GM19099 (cell line): Measurements from ENCODE around the gene RNF186.

Experiments used
- POLR2A ChIP-seq: IDR thresholded peaks from 3 replicates; pipeline ENCODE4 v1.6.1; 2011; ENCODE audit warnings: low read depth; ENCODE audit not compliant: insufficient read length; ENCODE audit errors: extremely low read depth

The RNF186 gene

DNA sequence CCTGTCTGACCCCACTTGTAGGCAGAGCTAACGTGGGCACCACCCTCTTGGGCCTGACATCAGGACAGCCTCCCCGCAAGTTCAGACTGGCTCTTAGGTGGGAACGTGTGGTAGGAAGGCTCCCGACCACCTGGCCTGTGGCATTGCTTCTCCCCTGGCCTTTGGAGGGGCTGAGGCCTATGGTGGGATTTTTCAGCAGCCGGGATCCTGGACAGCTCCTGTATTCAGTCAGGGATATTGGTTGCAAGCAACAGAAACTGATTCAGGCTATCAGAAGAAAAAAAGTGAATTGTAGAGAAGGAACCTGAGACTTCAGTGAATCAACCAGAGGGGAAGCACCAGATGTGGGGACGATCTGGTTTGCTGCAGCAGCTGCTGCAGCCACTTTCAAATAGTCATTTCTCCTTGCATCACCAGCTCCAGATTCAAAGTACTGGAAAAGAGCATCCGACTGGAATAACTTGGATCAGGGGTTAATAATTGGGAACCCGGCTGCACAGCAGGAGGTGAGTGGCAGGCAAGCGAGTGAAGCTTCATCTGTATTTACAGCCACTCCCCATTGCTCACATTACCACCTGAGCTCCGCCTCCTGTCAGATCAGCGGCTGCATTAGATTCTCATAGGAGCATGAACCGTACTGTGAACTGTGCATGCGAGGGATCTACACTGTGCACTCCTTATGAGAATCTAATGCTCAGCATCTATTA lies 5.9 kb downstream of the RNF186 start:
- no peak for TF ChIP-seq POLR2A

DNA sequence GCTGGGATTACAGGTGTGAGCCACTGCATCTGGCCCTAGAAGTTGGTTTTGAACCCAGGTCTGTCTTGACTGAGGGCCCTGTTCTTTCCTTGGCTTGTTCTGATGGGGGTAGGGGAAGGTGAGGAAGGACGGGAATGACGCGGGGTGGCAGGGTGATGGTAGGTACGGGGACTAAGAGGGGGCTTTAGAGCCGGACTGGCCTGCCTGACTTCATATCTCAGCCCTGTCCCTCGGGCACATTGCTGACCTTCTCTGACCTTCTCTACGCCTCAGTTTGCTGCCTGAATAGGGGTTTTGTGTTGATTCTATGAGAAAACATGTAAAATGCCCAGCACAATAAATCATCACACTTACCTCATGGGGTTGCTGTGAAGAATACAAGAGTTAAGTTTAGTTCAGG lies 6.7 kb downstream of the RNF186 start:
- TF ChIP-seq POLR2A = no peak

DNA sequence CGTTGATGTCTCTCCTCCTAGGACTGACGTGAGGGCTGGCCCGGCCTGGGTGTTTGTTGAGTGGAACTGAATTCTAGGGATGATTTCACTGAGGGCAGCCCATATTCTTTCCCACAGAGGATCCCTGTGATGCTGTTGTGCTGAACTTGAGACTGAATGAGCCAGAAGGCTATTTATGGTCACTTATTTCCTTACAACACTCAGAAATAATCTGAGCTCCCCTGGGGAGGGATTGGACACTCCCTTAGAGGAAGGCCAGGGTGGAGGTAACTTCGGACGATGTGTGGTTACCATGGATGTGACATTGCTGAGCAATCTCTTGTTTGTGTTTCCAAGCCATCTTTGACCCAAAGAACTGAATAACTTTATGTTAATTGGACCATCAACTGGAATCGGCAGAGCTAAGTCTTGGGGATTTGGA lies 10.2 kb downstream of the RNF186 start:
- no peak for TF ChIP-seq POLR2A

DNA sequence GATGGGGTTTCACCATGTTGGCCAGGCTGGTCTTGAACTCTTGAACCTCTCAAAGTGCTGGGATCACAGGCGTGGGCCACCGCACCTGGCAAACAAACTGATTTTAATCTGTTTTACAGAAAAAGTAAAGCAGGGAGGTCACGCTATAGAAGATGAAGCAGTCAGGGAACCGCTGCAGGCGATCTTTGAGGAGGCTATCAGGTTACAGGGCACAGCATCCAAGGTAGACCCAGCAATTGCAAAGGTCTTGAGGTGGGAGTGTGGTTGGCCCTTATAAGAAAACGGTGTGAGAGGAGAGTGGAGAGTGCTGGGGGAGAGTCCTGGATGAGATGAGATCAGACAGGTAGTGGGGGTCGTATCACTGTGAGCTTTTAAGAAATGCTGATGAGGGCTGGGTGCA lies 12.8 kb downstream of the RNF186 start:
- no peak for TF ChIP-seq POLR2A

DNA sequence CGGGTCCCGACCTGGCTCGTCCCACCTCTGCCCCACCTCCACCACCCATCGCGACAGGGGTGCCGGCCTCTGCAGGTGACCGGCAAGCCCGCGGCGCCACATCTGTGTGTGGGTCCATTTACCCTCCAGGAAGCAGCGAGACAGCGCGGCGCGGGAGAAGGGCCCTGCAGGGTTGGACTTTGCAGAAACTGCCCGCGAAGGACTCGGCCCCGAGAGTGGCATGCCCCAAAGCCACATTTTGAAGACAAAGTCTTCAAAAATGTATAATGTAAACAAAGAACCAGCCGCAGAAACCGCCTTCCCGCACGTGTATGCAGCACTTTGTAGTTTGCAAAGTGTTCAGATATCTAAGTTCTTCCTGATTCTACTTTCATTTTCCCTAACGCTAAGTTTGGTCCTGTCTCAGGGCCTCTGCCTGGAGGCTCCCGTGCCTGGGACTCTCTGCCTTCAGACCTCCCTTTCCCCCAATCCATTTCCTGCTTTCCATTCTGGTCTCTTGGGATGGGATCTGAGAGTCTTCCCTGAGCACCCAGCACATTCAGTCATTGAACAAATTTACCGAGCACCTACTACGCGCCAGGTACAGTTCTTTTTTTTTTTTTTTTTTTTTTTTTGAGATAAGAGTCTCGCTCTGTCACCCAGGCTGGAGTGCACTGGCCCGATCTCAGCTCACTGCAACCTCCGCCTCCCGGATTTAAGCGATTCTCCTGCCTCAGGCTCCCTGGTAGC lies 14.8 kb downstream of the RNF186 start:
- no peak for TF ChIP-seq POLR2A

DNA sequence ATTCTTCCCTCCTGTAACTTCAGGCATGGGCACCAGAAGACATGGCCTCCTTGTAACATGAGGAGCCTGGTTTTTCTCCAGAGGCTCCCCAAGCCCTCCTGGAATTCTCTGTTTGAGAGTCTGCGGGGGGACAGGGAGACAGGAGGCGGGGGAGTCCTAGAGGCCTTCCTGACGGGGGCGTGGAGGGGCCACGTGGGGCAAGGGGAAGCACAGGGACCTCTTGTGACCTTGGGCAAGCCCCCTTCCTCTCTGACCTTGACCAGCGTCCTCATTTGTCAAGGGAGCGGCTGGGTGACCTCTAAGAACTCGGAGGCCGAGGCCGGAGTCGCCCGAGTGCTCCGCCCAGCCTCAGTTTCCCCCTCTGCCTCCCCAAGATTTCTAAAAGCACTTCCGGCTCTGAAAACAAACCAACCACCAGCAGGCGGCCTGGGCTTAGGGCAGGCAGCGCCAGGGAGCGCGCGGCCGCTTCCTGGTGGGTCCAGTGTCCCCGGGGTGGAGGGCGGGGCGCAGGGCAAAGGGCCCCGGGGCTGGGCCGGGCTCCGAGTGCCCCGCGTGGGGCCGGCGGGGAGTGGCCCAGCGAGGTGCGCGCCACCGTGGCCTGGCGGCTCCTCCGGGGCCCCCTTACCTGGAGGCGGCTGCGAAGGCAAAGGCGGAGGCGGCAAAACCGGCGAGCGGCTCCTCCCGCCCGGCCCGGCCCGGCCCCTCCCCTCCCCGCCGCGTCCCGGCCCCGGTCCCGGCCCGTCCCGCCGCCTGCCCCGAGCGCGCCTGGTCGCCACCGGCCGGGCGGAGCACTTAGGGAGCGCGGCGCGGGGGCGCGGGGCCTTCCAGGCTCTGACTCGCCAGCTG lies 15.6 kb downstream of the RNF186 start, which contains the start of gene TMCO4:
TSS of gene TMCO4 (minus strand) at position 687 of the 846 bp plus-strand sequence. CDS start 19,158 bp downstream, outside the sequence.
- TF ChIP-seq POLR2A = peak; percentile 59

DNA sequence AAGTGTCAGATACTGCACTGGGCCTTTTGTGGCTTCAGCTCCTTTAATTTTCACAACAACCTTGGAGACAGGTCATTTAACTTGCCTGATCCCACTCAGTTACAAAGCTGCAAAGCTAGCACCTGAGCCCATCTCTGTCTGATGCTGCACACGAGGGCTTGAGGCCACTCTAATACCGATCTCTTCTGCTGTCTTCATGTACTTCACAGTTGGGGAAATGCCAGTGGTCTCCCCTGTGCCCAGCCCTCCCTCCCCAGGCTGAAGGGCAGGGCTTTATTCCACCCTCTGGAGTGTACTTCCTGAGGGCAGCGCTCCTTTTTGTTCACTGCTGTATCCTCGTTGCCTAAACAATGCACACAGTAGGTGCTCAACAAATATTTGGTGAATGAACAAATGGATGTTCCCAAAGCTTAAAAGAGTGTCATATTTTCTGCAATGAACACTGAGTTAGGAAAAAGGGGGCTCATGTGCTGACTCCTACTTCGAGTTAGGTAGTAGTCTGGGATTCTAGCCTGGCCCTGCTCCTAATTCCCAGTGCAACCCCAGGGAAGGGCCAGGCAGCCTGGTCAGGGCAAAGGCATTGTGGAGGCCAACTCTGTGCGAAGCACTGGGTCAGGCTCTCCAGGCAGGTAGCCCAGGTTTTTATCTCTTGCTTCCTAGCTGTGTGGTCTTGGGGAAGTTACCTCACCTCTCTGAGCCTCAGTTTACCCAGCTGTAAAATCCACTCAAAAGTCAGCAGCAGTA lies 16.4 kb downstream of the RNF186 start:
- TF ChIP-seq POLR2A = no peak

DNA sequence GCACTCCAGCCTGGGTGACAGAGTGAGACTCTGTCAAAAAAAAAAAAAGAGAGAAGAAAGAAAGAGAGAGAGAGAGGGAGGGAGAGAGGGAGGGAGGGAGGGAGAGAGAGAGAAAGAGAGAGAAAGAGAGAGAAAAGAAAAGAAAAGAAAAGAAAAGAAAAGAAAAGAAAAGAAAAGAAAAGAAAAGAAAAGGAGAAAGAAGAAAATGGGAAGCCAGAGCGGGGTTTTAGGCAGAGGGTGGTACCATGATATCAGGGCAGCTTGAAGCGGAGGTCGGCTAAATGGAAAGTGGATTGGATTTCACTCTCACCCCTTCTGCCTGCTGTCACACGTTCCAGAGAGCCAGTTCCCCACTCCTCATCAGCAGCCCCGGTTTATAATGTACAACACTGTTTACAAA lies 17.3 kb downstream of the RNF186 start:
- TF ChIP-seq POLR2A = no peak

DNA sequence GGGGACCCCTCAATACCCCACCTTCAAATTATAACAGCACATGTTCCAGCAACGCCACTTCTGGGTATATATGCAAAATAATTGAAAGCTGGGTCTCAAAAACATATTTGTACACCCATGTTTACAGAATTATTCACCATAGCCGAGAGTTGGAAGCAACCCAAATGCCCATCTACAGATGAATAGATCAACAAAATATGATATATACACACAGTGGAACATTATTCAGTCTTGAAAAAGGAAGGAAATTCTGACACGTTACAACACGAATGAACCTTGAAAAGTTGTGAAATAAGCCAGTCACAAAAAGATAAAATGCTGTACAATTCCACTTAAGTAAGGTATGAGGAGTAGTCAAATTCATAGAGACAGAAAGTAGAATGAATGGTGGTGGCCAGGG lies 20.5 kb downstream of the RNF186 start:
- no peak for TF ChIP-seq POLR2A

DNA sequence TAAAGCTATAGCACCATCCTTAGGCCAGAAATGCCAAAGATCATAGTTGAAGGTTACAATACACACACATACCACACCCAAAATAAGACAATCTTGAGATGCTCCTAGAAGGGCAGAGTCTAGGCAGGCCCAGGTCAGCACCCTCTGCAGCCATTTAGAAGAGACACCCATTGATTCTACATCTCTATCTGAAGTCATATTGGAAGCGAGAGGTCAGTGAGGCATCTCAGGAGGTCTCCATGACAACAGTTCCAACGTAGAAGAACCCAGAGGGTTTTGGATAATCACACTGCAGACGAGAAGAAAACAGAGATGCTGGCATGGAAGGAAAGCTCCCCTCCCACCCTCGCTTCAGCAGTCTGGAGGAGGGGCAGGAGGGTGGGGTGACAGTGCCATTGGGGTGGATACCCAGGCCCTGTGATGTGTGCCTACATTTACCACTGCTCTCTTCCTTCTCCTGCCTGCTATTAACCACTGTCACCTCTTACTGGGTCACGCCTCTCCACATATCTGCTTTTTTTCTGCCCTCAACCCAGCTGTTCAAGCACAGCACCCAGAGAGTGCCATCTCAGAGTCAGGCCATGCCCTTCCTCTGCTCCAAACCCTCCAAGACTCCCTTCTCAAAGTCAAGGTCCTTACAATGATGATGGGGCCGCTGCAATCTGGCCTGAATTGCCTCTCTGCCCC lies 21.6 kb downstream of the RNF186 start:
- TF ChIP-seq POLR2A = no peak

DNA sequence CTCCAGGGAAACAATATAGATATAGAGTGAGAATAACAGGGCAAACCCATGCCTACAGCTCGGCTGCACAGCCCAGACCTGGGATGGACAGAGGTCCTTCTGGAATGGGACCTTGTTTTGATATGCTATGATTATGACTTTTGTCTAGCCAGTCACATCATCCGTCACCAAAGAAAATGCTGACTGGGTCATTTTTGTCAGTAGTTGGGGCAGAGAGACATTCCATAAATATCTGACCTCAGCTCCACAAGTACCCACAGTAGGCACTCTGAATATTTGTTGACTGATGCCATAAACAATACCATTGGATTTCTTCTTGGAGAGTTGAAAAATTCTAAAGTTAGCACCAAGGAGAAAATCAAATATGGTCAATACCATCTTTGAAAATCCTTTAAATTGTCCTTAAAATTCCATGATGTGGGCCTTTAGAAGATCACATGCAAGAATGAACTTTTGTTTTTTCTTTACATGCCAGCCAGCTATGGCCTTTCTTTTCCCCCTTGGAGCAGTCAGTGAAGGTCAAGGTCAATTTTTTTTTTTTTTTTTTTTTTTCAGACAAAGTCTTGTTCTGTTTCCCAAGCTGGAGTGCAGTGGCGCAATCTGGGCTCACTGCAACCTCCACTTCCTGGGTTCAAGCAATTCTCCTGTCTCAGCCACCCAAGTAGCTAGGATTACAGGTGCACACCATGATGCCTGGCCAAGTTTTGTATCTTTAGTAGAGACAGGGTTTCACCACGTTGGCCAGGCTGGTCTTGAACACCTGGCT lies 22.7 kb downstream of the RNF186 start:
- TF ChIP-seq POLR2A = no peak

DNA sequence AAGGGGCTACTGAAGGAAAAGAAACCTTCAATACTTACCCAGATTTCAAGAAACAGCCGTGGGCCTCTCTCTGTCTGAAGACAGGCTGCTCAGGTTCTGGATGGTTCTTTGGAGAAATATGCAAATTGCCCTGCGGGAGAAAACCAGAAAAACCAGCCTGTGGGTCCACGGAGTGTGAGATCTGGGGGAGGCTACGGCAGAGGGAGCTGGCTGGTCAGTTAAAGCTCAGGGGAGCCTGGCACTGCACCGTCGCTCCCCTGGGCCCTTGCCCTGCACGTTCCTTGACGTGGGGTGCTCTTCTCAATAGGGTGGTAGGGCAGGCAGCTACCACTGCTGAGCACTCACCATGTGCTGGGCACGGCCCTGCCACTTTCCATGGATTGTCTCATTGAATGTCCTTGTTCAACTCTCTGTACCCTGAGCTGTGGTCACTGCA lies 28.1 kb downstream of the RNF186 start:
- TF ChIP-seq POLR2A = no peak

DNA sequence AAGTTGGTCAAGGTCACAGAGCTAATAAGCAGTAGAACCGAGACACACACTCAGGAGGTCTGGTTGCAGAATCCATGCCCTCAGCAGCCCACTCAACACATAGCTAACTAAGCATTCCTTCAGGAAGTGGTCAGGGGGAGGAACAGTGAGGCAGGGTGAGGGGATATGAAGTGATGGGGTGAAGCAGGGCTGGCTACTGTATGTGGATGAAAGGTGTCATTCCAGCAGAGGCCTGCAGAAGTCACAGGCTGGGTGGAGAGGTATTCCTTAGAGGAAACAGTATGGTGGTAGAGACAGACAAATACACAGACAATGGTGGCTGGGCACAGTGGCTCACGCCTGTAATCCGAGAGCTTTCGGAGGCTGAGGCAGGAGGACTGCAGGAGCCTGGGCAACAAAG lies 29.4 kb downstream of the RNF186 start:
- no peak for TF ChIP-seq POLR2A

DNA sequence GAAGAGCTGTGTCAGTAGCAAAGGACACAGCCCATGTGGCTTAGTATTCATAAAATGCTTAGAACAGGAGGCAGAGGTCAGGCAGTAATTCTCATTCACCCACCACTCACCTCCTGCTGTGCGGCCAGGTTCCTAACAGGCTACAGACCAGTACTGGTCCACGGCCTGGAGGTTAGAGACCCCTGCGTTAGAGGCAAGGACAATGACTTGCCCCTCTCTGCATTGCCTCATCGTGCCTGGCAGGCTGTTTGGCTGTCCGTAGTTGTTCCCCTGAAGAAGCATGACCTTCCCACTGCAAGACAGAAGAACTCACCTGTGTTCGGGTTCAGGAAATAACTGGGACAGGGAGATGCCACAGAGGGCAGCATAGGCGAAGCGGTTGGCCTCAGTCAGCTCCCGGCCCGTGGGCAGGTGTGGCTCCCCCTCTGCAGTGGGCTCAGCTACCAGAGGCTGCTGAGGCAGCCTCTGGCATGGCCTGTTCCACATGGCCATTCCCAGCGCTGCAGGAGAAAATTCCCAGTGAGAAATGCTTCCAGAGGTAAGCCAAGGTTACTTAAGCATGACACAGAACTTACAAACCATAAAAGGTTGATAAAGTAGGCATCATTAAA lies 34.7 kb downstream of the RNF186 start:
- TF ChIP-seq POLR2A = no peak

DNA sequence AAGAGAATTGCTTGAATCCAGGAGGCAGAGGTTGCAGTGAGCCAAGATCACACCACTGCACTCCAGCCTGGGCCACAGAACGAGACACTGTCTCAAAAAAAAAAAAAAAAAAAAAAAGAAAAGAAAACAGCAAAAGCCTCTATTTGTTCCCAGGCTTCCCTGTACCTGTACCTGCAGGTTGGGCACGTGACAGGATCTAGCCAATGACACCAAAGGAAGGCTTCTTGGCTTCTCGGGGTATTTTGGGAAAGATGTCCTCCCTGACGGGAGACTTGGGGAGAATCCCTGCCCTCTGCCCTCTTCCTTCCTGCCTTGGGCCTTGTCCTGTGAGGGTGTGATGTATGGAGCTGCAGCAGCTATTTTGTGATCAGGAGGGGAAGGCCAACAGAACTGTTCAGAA lies 38.1 kb downstream of the RNF186 start:
- no peak for TF ChIP-seq POLR2A
